ENCODE data around the gene AGBL4.

Gene AGBL4

DNA sequence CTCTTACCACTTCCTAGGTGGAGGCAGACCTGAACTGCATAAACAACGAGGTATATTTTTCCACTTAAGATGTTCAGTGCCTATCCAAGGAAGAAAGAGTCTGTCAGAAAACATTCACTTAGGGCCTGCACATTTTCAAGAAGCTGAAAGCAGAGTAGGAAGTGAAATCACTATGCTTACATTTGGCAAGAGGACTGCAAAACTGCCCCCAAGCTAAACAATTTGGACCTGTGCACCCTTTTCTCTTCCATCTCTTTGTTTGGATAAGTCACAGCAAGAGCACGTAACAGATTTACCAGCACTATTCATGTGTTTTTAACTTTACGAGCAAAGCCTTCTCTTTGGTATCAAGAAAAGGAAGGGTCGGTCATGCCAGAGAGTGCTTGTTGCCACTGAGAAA is 1233.9 kb downstream of the AGBL4 start:
- no peak for TF ChIP-seq SIN3A (IDR thresholded peaks at IDR 0.05; ENCODE audit: borderline replicate concordance, insufficient read depth, low read length)
- no peak for TF ChIP-seq POLR2AphosphoS5 (IDR thresholded peaks at IDR 0.05; ENCODE audit: low read depth, low read length)
- TF ChIP-seq FOXP2 (optimal IDR thresholded peaks at IDR 0.05; ENCODE audit: borderline replicate concordance, extremely low read depth, extremely low read length, insufficient read depth), result no peak

DNA sequence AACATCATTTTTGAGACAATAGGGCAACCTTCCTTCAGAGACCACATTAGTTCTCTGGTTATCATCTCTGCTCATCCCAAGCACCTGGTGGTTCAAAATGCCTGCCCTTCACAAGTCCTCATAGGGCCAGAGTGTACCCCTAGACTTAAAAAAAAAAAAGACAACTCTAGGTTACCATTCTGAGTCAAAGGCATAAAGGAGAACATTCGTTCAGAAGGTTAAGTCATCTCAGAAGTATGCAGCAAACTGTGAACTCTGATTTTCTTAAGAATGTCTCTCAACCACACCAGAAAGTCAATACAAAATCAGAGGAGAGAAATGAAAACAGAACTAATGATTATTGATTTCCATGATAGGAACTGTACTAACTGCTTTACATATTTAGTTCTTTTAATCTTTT is 1237.9 kb downstream of the AGBL4 start:
- TF ChIP-seq, protein P1, sequence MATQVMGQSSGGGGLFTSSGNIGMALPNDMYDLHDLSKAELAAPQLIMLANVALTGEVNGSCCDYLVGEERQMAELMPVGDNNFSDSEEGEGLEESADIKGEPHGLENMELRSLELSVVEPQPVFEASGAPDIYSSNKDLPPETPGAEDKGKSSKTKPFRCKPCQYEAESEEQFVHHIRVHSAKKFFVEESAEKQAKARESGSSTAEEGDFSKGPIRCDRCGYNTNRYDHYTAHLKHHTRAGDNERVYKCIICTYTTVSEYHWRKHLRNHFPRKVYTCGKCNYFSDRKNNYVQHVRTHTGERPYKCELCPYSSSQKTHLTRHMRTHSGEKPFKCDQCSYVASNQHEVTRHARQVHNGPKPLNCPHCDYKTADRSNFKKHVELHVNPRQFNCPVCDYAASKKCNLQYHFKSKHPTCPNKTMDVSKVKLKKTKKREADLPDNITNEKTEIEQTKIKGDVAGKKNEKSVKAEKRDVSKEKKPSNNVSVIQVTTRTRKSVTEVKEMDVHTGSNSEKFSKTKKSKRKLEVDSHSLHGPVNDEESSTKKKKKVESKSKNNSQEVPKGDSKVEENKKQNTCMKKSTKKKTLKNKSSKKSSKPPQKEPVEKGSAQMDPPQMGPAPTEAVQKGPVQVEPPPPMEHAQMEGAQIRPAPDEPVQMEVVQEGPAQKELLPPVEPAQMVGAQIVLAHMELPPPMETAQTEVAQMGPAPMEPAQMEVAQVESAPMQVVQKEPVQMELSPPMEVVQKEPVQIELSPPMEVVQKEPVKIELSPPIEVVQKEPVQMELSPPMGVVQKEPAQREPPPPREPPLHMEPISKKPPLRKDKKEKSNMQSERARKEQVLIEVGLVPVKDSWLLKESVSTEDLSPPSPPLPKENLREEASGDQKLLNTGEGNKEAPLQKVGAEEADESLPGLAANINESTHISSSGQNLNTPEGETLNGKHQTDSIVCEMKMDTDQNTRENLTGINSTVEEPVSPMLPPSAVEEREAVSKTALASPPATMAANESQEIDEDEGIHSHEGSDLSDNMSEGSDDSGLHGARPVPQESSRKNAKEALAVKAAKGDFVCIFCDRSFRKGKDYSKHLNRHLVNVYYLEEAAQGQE (IDR thresholded peaks at IDR 0.05; ENCODE audit: insufficient read depth in 1 of 2, low read depth in 2 of 2, low read length in 2 of 2), result no peak
- TF ChIP-seq FOXP2 (optimal IDR thresholded peaks at IDR 0.05; ENCODE audit: borderline replicate concordance, extremely low read depth, extremely low read length, insufficient read depth), result no peak
- no peak for TF ChIP-seq SIN3A (IDR thresholded peaks at IDR 0.05; ENCODE audit: borderline replicate concordance, insufficient read depth, low read length)
- TF ChIP-seq POLR2AphosphoS5 (IDR thresholded peaks at IDR 0.05; ENCODE audit: low read depth, low read length), result no peak
- no peak for TF ChIP-seq TAF1 (IDR thresholded peaks at IDR 0.05; ENCODE audit: borderline replicate concordance, insufficient read depth, low read length)

- no peak for TF ChIP-seq FOXP2 (optimal IDR thresholded peaks at IDR 0.05; ENCODE audit: borderline replicate concordance, extremely low read depth, extremely low read length, insufficient read depth)
- TF ChIP-seq SIN3A (IDR thresholded peaks at IDR 0.05; ENCODE audit: borderline replicate concordance, insufficient read depth, low read length), result no peak
- TF ChIP-seq POLR2AphosphoS5 (IDR thresholded peaks at IDR 0.05; ENCODE audit: low read depth, low read length), result no peak
- no peak for TF ChIP-seq TAF1 (IDR thresholded peaks at IDR 0.05; ENCODE audit: borderline replicate concordance, insufficient read depth, low read length)
- TF ChIP-seq, protein P1 (IDR thresholded peaks at IDR 0.05; ENCODE audit: insufficient read depth in 1 of 2, low read depth in 2 of 2, low read length in 2 of 2), result no peak
These were observed 1239.5 kb downstream of the AGBL4 start for GRCh38 chr1:48784301-48784700.

GRCh38 chr1:48777219-48777895 is 1246.4 kb downstream of the AGBL4 start:
- no peak for TF ChIP-seq FOXP2 (optimal IDR thresholded peaks at IDR 0.05; ENCODE audit: borderline replicate concordance, extremely low read depth, extremely low read length, insufficient read depth)
- TF ChIP-seq, protein P1 (IDR thresholded peaks at IDR 0.05; ENCODE audit: insufficient read depth in 1 of 2, low read depth in 2 of 2, low read length in 2 of 2), result no peak
- no peak for TF ChIP-seq POLR2AphosphoS5 (IDR thresholded peaks at IDR 0.05; ENCODE audit: low read depth, low read length)
- TF ChIP-seq SIN3A (IDR thresholded peaks at IDR 0.05; ENCODE audit: borderline replicate concordance, insufficient read depth, low read length), result no peak
- no peak for TF ChIP-seq TAF1 (IDR thresholded peaks at IDR 0.05; ENCODE audit: borderline replicate concordance, insufficient read depth, low read length)

- TF ChIP-seq SIN3A (IDR thresholded peaks at IDR 0.05; ENCODE audit: borderline replicate concordance, insufficient read depth, low read length) (no peak), POLR2AphosphoS5 (IDR thresholded peaks at IDR 0.05; ENCODE audit: low read depth, low read length) (no peak), TAF1 (IDR thresholded peaks at IDR 0.05; ENCODE audit: borderline replicate concordance, insufficient read depth, low read length) (no peak), FOXP2 (optimal IDR thresholded peaks at IDR 0.05; ENCODE audit: borderline replicate concordance, extremely low read depth, extremely low read length, insufficient read depth) (no peak)
- TF ChIP-seq, protein P1 (IDR thresholded peaks at IDR 0.05; ENCODE audit: insufficient read depth in 1 of 2, low read depth in 2 of 2, low read length in 2 of 2), result no peak
These were observed 1247.1 kb downstream of the AGBL4 start, which contains the start of gene BEND5 for GRCh38 chr1:48776393-48777218. BEND5 (minus strand) TSS chr1:48776891; CDS start chr1:48776831, 60 bp downstream.
